DMS79 (cell line): ENCODE data around the gene TTYH3.

Experiments
- DNase-seq: peaks from one replicate; lab custom pipeline; 2025; lab: John Stamatoyannopoulos, UW

TTYH3 gene

GRCh38 chr7:2635810-2636701, 4.3 kb downstream of the TTYH3 start:
- DNase-seq, result no peak

GRCh38 chr7:2637066-2637471, 5.3 kb downstream of the TTYH3 start:
- no peak for DNase-seq

- no peak for DNase-seq
These were observed 5.9 kb downstream of the TTYH3 start for GRCh38 chr7:2637505-2638223.

GRCh38 chr7:2638224-2638991, 6.6 kb downstream of the TTYH3 start:
- DNase-seq, result no peak

- no peak for DNase-seq
These were observed 7.4 kb downstream of the TTYH3 start for GRCh38 chr7:2639181-2639681.

GRCh38 chr7:2639695-2640481, 8.1 kb downstream of the TTYH3 start:
- DNase-seq, result no peak

GRCh38 chr7:2640482-2640830, 8.7 kb downstream of the TTYH3 start:
- DNase-seq, result peak; percentile 28

- no peak for DNase-seq
These were observed 9.1 kb downstream of the TTYH3 start for GRCh38 chr7:2640846-2641316.

GRCh38 chr7:2641406-2642393, 9.9 kb downstream of the TTYH3 start:
- DNase-seq, result no peak

- DNase-seq, result no peak
These were observed 11.8 kb downstream of the TTYH3 start for GRCh38 chr7:2643386-2644219.

- DNase-seq, result no peak
These were observed 12.4 kb downstream of the TTYH3 start for GRCh38 chr7:2644220-2644561.

GRCh38 chr7:2644562-2645273, 12.9 kb downstream of the TTYH3 start:
- no peak for DNase-seq

- no peak for DNase-seq
These were observed 13.6 kb downstream of the TTYH3 start for GRCh38 chr7:2645274-2645868.

- no peak for DNase-seq
These were observed 14.5 kb downstream of the TTYH3 start for GRCh38 chr7:2646336-2646679.

GRCh38 chr7:2646680-2647571, 15.1 kb downstream of the TTYH3 start:
- no peak for DNase-seq

- DNase-seq, result no peak
These were observed 15.9 kb downstream of the TTYH3 start for GRCh38 chr7:2647594-2648172.
